HCT116 (cell line): ENCODE results near the gene TAF11L8.
"Not testable (repeated sequence)": the region's sequence is repeated elsewhere in the genome, so short reads cannot be mapped to it uniquely, and the experiment has no call there.

ENCODE experiments used
- CEBPB ChIP-seq: IDR thresholded peaks from 2 replicates; pipeline ENCODE4 v1.6.1; 2012; ENCODE audit warnings: low read depth
- EGR1 ChIP-seq: IDR thresholded peaks from 2 replicates; pipeline ENCODE4 v1.6.1; 2012; ENCODE audit warnings: low read depth
- EZH2 ChIP-seq: fragments of 200-600 bp; sonication (generic); IDR thresholded peaks from 2 replicates; pipeline ENCODE4 v1.6.1; 2017; ENCODE audit warnings: antibody characterized with exemption, mixed run types
- JUND ChIP-seq: IDR thresholded peaks from 2 replicates; pipeline ENCODE4 v1.6.1; 2012
- POLR2A ChIP-seq: IDR thresholded peaks from 2 replicates; pipeline ENCODE4 v1.7.0; 2011; ENCODE audit warnings: borderline replicate concordance; ENCODE audit not compliant: insufficient read depth, insufficient read length; ENCODE audit errors: extremely low read depth
- POLR2AphosphoS5 ChIP-seq: IDR thresholded peaks from 2 replicates; pipeline ENCODE4 v1.6.1; 2011; ENCODE audit warnings: mild to moderate bottlenecking, low read depth, low read length, moderate library complexity
- RAD21 ChIP-seq: IDR thresholded peaks from 2 replicates; pipeline ENCODE4 v1.6.1; 2012; ENCODE audit warnings: low read depth, mild to moderate bottlenecking
- YY1 ChIP-seq: IDR thresholded peaks from 2 replicates; pipeline ENCODE4 v1.6.1; 2011; ENCODE audit warnings: low read length, low read depth, moderate library complexity, mild to moderate bottlenecking; ENCODE audit not compliant: insufficient replicate concordance; ENCODE audit errors: extremely low read depth
- ZNF274 ChIP-seq: fragments of 200-500 bp; sonication (Bioruptor generic); IDR thresholded peaks from 2 replicates; pipeline ENCODE4 v1.6.1; 2014; ENCODE audit warnings: mild to moderate bottlenecking, low read depth, low read length, inconsistent platforms
- TF ChIP-seq, protein P1 (sequence below), 3 experiments: fragments of 200-600 bp in 1 of 3; sonication (generic) in 1 of 3; IDR thresholded peaks in 2 of 3; conservative IDR thresholded peaks in 1 of 3; 2 replicates each; pipeline ENCODE4 v1.5.1; 2012 to 2017; ENCODE audit warnings: low read depth in 2 of 3, low read length in 2 of 3, antibody characterized with exemption in 1 of 3, borderline replicate concordance in 1 of 3, control low read depth in 1 of 3, mild to moderate bottlenecking in 1 of 3, mixed read lengths in 1 of 3, mixed run types in 1 of 3, moderate library complexity in 1 of 3; ENCODE audit not compliant: insufficient read depth in 1 of 3
- TF ChIP-seq, protein P2 (sequence below): IDR thresholded peaks from 2 replicates; pipeline ENCODE4 v1.6.1; 2012; ENCODE audit warnings: low read depth
- TF ChIP-seq, protein P3 (sequence below): IDR thresholded peaks from 2 replicates; pipeline ENCODE4 v1.6.1; 2011; ENCODE audit warnings: mild to moderate bottlenecking, low read length, moderate library complexity; ENCODE audit not compliant: insufficient replicate concordance; ENCODE audit errors: extremely low read depth
- TF ChIP-seq, protein P4 (sequence below): IDR thresholded peaks from 2 replicates; pipeline ENCODE4 v1.6.1; 2012

- TF ChIP-seq POLR2A, RAD21, YY1, POLR2AphosphoS5, EGR1, JUND, ZNF274, EZH2, CEBPB: not testable (repeated sequence)
- TF ChIP-seq, protein P1, sequence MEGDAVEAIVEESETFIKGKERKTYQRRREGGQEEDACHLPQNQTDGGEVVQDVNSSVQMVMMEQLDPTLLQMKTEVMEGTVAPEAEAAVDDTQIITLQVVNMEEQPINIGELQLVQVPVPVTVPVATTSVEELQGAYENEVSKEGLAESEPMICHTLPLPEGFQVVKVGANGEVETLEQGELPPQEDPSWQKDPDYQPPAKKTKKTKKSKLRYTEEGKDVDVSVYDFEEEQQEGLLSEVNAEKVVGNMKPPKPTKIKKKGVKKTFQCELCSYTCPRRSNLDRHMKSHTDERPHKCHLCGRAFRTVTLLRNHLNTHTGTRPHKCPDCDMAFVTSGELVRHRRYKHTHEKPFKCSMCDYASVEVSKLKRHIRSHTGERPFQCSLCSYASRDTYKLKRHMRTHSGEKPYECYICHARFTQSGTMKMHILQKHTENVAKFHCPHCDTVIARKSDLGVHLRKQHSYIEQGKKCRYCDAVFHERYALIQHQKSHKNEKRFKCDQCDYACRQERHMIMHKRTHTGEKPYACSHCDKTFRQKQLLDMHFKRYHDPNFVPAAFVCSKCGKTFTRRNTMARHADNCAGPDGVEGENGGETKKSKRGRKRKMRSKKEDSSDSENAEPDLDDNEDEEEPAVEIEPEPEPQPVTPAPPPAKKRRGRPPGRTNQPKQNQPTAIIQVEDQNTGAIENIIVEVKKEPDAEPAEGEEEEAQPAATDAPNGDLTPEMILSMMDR (IDR thresholded peaks at IDR 0.05 in 2 of 3, conservative IDR thresholded peaks at IDR 0.05 in 1 of 3; ENCODE audit: borderline replicate concordance in 1 of 3, insufficient read depth in 1 of 3, low read depth in 2 of 3, low read length in 2 of 3): not testable (repeated sequence)
- TF ChIP-seq, protein P2, sequence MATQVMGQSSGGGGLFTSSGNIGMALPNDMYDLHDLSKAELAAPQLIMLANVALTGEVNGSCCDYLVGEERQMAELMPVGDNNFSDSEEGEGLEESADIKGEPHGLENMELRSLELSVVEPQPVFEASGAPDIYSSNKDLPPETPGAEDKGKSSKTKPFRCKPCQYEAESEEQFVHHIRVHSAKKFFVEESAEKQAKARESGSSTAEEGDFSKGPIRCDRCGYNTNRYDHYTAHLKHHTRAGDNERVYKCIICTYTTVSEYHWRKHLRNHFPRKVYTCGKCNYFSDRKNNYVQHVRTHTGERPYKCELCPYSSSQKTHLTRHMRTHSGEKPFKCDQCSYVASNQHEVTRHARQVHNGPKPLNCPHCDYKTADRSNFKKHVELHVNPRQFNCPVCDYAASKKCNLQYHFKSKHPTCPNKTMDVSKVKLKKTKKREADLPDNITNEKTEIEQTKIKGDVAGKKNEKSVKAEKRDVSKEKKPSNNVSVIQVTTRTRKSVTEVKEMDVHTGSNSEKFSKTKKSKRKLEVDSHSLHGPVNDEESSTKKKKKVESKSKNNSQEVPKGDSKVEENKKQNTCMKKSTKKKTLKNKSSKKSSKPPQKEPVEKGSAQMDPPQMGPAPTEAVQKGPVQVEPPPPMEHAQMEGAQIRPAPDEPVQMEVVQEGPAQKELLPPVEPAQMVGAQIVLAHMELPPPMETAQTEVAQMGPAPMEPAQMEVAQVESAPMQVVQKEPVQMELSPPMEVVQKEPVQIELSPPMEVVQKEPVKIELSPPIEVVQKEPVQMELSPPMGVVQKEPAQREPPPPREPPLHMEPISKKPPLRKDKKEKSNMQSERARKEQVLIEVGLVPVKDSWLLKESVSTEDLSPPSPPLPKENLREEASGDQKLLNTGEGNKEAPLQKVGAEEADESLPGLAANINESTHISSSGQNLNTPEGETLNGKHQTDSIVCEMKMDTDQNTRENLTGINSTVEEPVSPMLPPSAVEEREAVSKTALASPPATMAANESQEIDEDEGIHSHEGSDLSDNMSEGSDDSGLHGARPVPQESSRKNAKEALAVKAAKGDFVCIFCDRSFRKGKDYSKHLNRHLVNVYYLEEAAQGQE: not testable (repeated sequence)
- TF ChIP-seq, protein P3, sequence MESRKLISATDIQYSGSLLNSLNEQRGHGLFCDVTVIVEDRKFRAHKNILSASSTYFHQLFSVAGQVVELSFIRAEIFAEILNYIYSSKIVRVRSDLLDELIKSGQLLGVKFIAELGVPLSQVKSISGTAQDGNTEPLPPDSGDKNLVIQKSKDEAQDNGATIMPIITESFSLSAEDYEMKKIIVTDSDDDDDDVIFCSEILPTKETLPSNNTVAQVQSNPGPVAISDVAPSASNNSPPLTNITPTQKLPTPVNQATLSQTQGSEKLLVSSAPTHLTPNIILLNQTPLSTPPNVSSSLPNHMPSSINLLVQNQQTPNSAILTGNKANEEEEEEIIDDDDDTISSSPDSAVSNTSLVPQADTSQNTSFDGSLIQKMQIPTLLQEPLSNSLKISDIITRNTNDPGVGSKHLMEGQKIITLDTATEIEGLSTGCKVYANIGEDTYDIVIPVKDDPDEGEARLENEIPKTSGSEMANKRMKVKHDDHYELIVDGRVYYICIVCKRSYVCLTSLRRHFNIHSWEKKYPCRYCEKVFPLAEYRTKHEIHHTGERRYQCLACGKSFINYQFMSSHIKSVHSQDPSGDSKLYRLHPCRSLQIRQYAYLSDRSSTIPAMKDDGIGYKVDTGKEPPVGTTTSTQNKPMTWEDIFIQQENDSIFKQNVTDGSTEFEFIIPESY: not testable (repeated sequence)
- TF ChIP-seq, protein P4, sequence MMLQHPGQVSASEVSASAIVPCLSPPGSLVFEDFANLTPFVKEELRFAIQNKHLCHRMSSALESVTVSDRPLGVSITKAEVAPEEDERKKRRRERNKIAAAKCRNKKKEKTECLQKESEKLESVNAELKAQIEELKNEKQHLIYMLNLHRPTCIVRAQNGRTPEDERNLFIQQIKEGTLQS: not testable (repeated sequence)
Measured at GRCh38 chr5:17607461-17607860, 16.7 kb upstream of the TAF11L8 start.
